ENCODE data around the gene PADI6.

GRCh38 chr1:17409391-17409811 is 37.4 kb downstream of the PADI6 start:
- no peak for TF ChIP-seq CTCF (IDR thresholded peaks at IDR 0.05)
- TF ChIP-seq POLR2A (IDR thresholded peaks at IDR 0.05), result no peak
